Measurements from ENCODE around the gene TTC16. TPM values are rescaled to one million over a fixed set of nuclear protein-coding genes. Genes with fewer than 3 reads are reported as not detected.

TTC16 gene
- total RNA-seq, 1 experiment from 2014 or later, result not detected

GRCh38 chr9:127712867-127713266 lies 3.0 kb upstream of the TTC16 start (continued):
- TF ChIP-seq HMGXB4 (CRISPR knock-in tag; IDR thresholded peaks at IDR 0.05), result no peak

GRCh38 chr9:127714020-127714750 lies 1.7 kb upstream of the TTC16 start:
- ChIA-PET CTCF (interaction anchor here (0.8 to 7.3 kb wide), 7 partner anchors 10 to 207 kb away, joined by 3 to 73 read pairs (median 4); partner anchors contain the start of gene TOR2A), POLR2A (no interaction called here)
- Mint-ChIP-seq H3K27me3 (ENCODE audit: low read depth) (no peaks in the 10 kb centered on the region), H3K36me3 (no peaks in the 10 kb centered on the region), H3K4me3 (peak overlapping the region; percentile 69), H3K27ac (no peak overlapping the region), H3K4me1 (peaks cover 22% of the 10 kb centered on the region), H3K9me3 (no peaks in the 10 kb centered on the region)
- ATAC-seq, result no peak
- no peak for DNase-seq (ENCODE audit: low spot score)
- TF ChIP-seq ZMAT4 (CRISPR knock-in tag; IDR thresholded peaks at IDR 0.05) (no peak), TEAD4 (CRISPR knock-in tag; IDR thresholded peaks at IDR 0.05) (no peak), NR1H2 (CRISPR knock-in tag; IDR thresholded peaks at IDR 0.05) (no peak), ELF4 (CRISPR knock-in tag; IDR thresholded peaks at IDR 0.05; ENCODE audit: low read depth) (no peak), CREM (CRISPR knock-in tag; IDR thresholded peaks at IDR 0.05) (no peak), TEAD1 (CRISPR knock-in tag; IDR thresholded peaks at IDR 0.05) (no peak)

- DNase-seq (ENCODE audit: low spot score) (no peak), ATAC-seq (peak; percentile 5)
- ChIA-PET POLR2A (interaction anchor here (0.6 to 1.4 kb wide), 3 partner anchors 13 to 377 kb away, joined by 4 to 5 read pairs (median 4); no protein-coding TSS in a partner anchor), CTCF (interaction anchor here (0.8 to 7.3 kb wide), 13 partner anchors 9 to 212 kb away, joined by 3 to 73 read pairs (median 4); partner anchors contain the start of genes CFAP157 and TOR2A)
- Mint-ChIP-seq H3K4me3 (peak overlapping the region; percentile 97), H3K4me1 (peaks cover 22% of the 10 kb centered on the region), H3K9me3 (no peaks in the 10 kb centered on the region), H3K27me3 (ENCODE audit: low read depth) (no peaks in the 10 kb centered on the region), H3K36me3 (no peaks in the 10 kb centered on the region), H3K27ac (peak overlapping the region; percentile 91; the same call in 1 of the 2 replicates)
- TF ChIP-seq ZSCAN18 (CRISPR knock-in tag; IDR thresholded peaks at IDR 0.05) (no peak), ZNF416 (CRISPR knock-in tag; IDR thresholded peaks at IDR 0.05) (peak; percentile 85; the same call in 1 of the 2 replicates), ERG (CRISPR knock-in tag; IDR thresholded peaks at IDR 0.05) (no peak; the same call in 1 of the 2 replicates), SMAD3 (CRISPR knock-in tag; IDR thresholded peaks at IDR 0.05; ENCODE audit: borderline replicate concordance) (0 out of 2 replicates have a peak, but pooled peaks have one; percentile 49), ZNF232 (CRISPR knock-in tag; IDR thresholded peaks at IDR 0.05) (0 out of 2 replicates have a peak, but pooled peaks have one; percentile 30), RORB (CRISPR knock-in tag; IDR thresholded peaks at IDR 0.05) (no peak), RELA (CRISPR knock-in tag; IDR thresholded peaks at IDR 0.05; ENCODE audit: borderline replicate concordance) (0 out of 2 replicates have a peak, but pooled peaks have one; percentile 27), NFE2L1 (CRISPR knock-in tag; IDR thresholded peaks at IDR 0.05) (0 out of 2 replicates have a peak, but pooled peaks have one; percentile 16)
Observed at GRCh38 chr9:127714951-127715469, 869 bp upstream of the TTC16 start.
